Stimulated activated CD8-positive, alpha-beta memory T cell treated with anti-CD3 and anti-CD28 coated beads, Interleukin-4, amount 100 ng/mL, for 24 hours (primary cell): Measurements from ENCODE around the gene PATE1.

ENCODE experiments used
- DNase-seq: peaks from one replicate; pipeline ENCODE4 v3.0.0-alpha.2; 2020; ENCODE audit warnings: low read depth

Gene PATE1

DNA sequence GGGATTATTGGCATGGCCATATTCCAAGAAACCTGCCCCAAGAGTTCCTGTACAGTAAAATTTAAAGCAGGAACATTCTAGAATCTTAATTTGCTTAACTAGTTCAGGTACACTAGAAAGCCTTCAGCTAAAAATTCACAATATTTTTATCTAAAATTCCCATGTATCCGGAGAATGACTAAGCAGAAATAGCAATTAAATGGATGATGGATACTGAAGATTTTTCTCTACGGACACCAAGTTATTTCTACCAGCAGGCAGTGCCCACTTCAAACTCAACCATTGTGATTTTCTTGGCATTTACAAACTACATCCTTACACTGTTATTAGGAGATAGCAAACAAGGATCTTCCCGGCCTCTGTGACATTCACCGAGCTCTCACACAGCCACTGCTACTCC is 44.7 kb downstream of the PATE1 start:
- DNase-seq, result no peak

GRCh38 chr11:125797641-125798040 is 51.6 kb downstream of the PATE1 start:
- DNase-seq, result no peak
